Neural progenitor cell (in vitro differentiated cells): ENCODE results near the gene TBC1D4.

ENCODE experiments used
- EZH2 ChIP-seq: fragments of 200-600 bp; sonication (generic); IDR thresholded peaks from 2 replicates; pipeline ENCODE4 v1.6.1; 2017; ENCODE audit warnings: antibody characterized with exemption, mild to moderate bottlenecking, moderate library complexity
- EZH2phosphoT487 ChIP-seq: fragments of 200-600 bp; sonication (generic); IDR thresholded peaks from 2 replicates; pipeline ENCODE4 v1.6.1; 2017; ENCODE audit warnings: antibody characterized with exemption
- TF ChIP-seq, protein P1 (sequence below): fragments of 200-600 bp; sonication (generic); IDR thresholded peaks from 2 replicates; pipeline ENCODE4 v1.5.1; 2017; ENCODE audit warnings: antibody characterized with exemption, mild to moderate bottlenecking

DNA sequence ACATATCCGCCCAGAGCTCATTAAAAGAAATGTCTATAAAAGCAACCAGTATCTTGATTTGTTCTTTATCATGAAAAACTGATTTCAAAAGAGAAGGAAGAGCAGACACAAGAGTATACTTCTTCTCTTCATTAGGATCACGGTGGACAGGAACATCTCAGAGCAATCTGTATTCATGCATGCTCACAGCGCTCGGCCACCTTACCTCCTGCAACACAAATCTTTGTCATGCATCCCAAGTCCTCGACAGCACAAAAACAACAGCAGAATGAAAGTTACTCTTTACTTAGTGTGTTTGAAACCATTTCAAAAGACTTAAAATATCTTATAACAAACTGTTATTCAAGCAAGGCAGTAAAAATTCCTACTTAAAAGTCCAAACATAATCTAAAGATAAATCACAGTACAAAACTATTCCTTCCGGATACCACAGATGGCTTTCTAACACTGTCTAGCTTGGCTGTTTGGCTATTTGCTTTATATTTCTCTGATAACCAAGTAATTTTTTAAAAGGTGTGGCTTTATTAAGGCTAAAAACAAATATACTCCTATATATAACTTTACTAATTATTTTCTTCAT is 174.5 kb downstream of the TBC1D4 start:
- TF ChIP-seq, protein P1, sequence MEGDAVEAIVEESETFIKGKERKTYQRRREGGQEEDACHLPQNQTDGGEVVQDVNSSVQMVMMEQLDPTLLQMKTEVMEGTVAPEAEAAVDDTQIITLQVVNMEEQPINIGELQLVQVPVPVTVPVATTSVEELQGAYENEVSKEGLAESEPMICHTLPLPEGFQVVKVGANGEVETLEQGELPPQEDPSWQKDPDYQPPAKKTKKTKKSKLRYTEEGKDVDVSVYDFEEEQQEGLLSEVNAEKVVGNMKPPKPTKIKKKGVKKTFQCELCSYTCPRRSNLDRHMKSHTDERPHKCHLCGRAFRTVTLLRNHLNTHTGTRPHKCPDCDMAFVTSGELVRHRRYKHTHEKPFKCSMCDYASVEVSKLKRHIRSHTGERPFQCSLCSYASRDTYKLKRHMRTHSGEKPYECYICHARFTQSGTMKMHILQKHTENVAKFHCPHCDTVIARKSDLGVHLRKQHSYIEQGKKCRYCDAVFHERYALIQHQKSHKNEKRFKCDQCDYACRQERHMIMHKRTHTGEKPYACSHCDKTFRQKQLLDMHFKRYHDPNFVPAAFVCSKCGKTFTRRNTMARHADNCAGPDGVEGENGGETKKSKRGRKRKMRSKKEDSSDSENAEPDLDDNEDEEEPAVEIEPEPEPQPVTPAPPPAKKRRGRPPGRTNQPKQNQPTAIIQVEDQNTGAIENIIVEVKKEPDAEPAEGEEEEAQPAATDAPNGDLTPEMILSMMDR, result no peak
- TF ChIP-seq EZH2 (no peak), EZH2phosphoT487 (no peak)
